HL-60 (cell line): ENCODE data around the gene RALB.
"Not testable (repeated sequence)": the region's sequence is repeated elsewhere in the genome, so short reads cannot be mapped to it uniquely, and the experiment has no call there.

ENCODE experiments used
- DNase-seq, 2 experiments: peaks; one replicate each; pipeline ENCODE4 v3.0.0-alpha.2; 2010 to 2020; ENCODE audit warnings: low read depth in 1 of 2, low spot score in 1 of 2
- H3K27ac ChIP-seq: fragments of 250-450 bp; sonication (Bioruptor Pico); replicated peaks from 2 replicates; pipeline ENCODE4 v1.5.1; 2020; ENCODE audit warnings: mild to moderate bottlenecking, moderate library complexity
- H3K27me3 ChIP-seq: fragments of 250-450 bp; sonication (Bioruptor Pico); 2 replicates; pipeline ENCODE4 v1.5.1; 2021; ENCODE audit warnings: mild to moderate bottlenecking, moderate library complexity; ENCODE audit not compliant: insufficient read depth, poor library complexity, severe bottlenecking
- H3K4me3 ChIP-seq: replicated peaks from 2 replicates; pipeline ENCODE4 v1.5.1; 2011; ENCODE audit warnings: mild to moderate bottlenecking, control low read depth, low read length; ENCODE audit not compliant: insufficient read depth
- CTCF ChIP-seq: IDR thresholded peaks from one replicate; pipeline ENCODE4 v1.5.1; 2011; ENCODE audit warnings: low read length, control low read depth, inconsistent platforms; ENCODE audit not compliant: insufficient read depth
- GABPA ChIP-seq: IDR thresholded peaks from 2 replicates; pipeline ENCODE4 v1.6.1; 2012; ENCODE audit warnings: low read depth
- POLR2AphosphoS5 ChIP-seq: IDR thresholded peaks from 2 replicates; pipeline ENCODE4 v1.6.1; 2012; ENCODE audit warnings: low read depth
- SPI1 ChIP-seq: IDR thresholded peaks from 2 replicates; pipeline ENCODE4 v1.6.1; 2012; ENCODE audit warnings: low read depth, mild to moderate bottlenecking, borderline replicate concordance
- TF ChIP-seq, protein P1 (sequence below): IDR thresholded peaks from 2 replicates; pipeline ENCODE4 v1.6.1; 2012; ENCODE audit warnings: low read depth; ENCODE audit not compliant: insufficient replicate concordance

The RALB gene

GRCh38 chr2:120257522-120257921 lies 4.9 kb downstream of the RALB start:
- DNase-seq, result peak in 1 of 2 experiments; percentile 28

GRCh38 chr2:120258196-120258595 lies 5.5 kb downstream of the RALB start:
- Histone ChIP-seq H3K4me3 (no peak overlapping the region), H3K27me3 (no peaks in the 10 kb centered on the region), H3K27ac (no peak overlapping the region; the same call in 1 of the 2 replicates)
- no peak for DNase-seq
- TF ChIP-seq SPI1 (no peak), CTCF (no peak), POLR2AphosphoS5 (no peak), GABPA (no peak)
- TF ChIP-seq, protein P1, sequence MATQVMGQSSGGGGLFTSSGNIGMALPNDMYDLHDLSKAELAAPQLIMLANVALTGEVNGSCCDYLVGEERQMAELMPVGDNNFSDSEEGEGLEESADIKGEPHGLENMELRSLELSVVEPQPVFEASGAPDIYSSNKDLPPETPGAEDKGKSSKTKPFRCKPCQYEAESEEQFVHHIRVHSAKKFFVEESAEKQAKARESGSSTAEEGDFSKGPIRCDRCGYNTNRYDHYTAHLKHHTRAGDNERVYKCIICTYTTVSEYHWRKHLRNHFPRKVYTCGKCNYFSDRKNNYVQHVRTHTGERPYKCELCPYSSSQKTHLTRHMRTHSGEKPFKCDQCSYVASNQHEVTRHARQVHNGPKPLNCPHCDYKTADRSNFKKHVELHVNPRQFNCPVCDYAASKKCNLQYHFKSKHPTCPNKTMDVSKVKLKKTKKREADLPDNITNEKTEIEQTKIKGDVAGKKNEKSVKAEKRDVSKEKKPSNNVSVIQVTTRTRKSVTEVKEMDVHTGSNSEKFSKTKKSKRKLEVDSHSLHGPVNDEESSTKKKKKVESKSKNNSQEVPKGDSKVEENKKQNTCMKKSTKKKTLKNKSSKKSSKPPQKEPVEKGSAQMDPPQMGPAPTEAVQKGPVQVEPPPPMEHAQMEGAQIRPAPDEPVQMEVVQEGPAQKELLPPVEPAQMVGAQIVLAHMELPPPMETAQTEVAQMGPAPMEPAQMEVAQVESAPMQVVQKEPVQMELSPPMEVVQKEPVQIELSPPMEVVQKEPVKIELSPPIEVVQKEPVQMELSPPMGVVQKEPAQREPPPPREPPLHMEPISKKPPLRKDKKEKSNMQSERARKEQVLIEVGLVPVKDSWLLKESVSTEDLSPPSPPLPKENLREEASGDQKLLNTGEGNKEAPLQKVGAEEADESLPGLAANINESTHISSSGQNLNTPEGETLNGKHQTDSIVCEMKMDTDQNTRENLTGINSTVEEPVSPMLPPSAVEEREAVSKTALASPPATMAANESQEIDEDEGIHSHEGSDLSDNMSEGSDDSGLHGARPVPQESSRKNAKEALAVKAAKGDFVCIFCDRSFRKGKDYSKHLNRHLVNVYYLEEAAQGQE, result no peak

More at GRCh38 chr2:120257522-120257921, 4.9 kb downstream of the RALB start:
- H3K27ac ChIP-seq, result no peak overlapping the region; the same call in 1 of the 2 replicates
- no peak overlapping the region for H3K4me3 ChIP-seq
- no peaks in the 10 kb centered on the region for H3K27me3 ChIP-seq
- TF ChIP-seq CTCF (no peak), SPI1 (peak; percentile 84)

GRCh38 chr2:120259939-120260338 lies 7.3 kb downstream of the RALB start:
- not testable (repeated sequence) for H3K4me3 ChIP-seq, H3K27me3 ChIP-seq, DNase-seq, H3K27ac ChIP-seq

- no peak overlapping the region for H3K4me3 ChIP-seq
- no peaks in the 10 kb centered on the region for H3K27me3 ChIP-seq
- H3K27ac ChIP-seq, result no peak overlapping the region
- TF ChIP-seq POLR2AphosphoS5 (no peak), SPI1 (no peak), CTCF (no peak)
- DNase-seq, result no peak
These were observed 8.1 kb downstream of the RALB start for GRCh38 chr2:120260736-120261135.

GRCh38 chr2:120261387-120262006 lies 8.8 kb downstream of the RALB start:
- no peak for DNase-seq
- no peak overlapping the region for H3K27ac ChIP-seq
- TF ChIP-seq GABPA, result no peak
- TF ChIP-seq POLR2AphosphoS5, result no peak
- TF ChIP-seq, protein P1, result no peak
- TF ChIP-seq CTCF, result no peak
- no peak for TF ChIP-seq SPI1
- no peak overlapping the region for H3K4me3 ChIP-seq
- H3K27me3 ChIP-seq, result no peaks in the 10 kb centered on the region
